Activated CD8-positive, alpha-beta memory T cell treated with anti-CD3 and anti-CD28 coated beads, Interleukin-2, amount 50 U/mL, for 48 hours (primary cell): ENCODE results near the gene TRPM2.

Source experiments
- DNase-seq: peaks from one replicate; pipeline ENCODE4 v3.0.0-alpha.2; 2020

TRPM2 gene

DNA sequence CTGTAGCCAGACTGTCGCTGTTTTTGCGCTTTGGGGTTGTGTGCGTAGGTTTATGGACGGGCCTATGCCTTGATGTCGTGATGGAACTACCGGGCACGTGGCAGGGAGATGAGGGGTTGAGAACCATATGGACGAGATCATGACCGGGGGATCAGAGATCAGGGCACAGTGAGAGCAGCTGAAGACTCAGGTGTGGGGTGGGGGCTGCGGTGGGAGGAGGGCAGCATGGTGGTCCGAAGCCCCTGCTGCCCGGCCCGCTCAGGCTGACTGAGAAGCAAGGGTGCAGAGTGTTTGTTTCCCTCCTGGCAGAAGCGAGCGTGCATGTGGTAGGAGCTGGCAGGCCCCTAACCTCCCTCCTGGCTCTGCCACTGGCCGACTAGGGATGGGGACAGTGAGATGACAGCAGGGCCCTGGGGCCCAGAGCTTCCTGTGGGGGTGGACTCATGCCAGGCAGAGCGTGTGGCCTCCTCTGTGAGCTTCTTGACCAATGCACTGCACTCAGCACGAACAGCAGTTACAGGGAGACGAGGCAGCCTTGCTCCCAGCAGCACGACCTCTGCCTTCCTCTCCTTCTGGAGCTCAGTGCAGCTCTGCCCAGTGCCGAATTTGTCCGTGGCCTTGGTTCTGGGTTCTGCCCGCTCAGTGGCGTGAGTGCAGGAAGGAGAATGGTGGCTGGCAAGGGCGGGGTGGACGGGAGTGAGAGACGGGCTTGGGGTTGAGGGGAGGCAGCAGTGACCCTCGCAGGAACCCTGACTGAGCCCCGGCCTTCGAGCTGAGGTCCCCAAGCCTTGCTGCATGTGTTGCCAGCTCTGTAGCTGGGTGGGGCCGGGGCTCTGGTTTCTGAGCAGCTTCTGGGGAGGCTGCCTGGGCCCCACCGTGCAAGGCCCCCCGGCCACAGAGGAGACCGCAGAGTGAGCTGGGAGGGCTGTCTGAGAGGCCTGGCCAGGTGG lies 79.7 kb downstream of the TRPM2 start:
- peak; percentile 22 for DNase-seq

DNA sequence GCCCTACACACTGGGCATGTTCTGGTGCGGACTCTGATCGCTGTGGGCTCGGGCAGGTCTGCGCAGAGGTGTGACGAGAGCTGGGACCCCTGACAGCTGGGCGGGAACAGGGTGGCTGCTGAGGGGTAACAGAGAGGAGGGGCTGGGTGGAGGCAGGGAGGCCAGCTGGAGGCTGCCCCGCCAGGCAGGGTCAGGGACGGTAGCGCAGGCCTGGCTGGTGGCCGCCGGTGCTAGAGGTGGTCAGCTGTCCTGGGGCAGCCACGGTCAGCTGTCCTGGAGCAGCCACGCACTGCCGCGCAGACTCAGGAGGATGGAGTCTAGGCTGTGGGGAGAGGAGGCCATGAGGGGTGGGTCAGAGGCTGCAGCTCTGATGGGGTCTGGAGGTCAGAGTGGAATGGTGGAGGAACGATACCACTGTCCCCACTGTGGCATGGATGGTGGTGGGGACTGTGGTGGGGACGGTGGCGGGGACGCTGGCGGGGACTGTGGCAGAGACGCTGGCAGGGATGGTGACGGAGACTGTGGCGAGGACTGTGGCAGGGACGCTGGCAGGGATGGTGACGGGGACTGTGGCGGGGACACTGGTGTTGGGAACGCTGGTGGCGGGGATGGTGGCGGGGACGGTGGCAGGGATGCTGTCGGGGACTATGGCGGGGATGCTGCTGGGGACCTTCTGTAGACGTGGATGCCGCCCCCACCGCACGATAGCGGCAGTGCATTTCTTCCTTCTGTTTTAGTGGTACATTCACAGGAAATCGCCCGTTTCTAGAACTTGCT lies 80.6 kb downstream of the TRPM2 start:
- DNase-seq: peak; percentile 39

DNA sequence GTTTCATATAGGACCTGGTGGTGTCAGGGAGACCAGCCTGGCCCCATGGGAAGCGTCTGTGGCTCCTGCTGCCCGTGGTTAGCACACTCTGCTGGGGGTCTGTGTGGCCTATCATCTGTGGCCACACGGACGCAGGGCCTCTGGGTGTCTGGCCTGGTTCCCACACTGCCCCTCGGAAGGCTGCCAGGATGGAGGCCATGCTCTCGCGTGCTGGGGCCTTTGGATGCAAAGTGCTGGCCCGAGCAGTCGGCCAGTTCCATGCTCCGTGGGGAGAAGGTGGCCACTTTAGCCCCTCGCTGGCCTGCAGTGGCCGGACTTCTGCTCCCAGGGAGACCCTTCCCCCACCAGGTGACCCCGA lies 81.1 kb downstream of the TRPM2 start:
- no peak for DNase-seq

- peak; percentile 46 for DNase-seq
Observed at GRCh38 chr21:44434936-44435635, 81.7 kb downstream of the TRPM2 start.

- DNase-seq: no peak
Observed at GRCh38 chr21:44436111-44436611, 82.7 kb downstream of the TRPM2 start.

DNA sequence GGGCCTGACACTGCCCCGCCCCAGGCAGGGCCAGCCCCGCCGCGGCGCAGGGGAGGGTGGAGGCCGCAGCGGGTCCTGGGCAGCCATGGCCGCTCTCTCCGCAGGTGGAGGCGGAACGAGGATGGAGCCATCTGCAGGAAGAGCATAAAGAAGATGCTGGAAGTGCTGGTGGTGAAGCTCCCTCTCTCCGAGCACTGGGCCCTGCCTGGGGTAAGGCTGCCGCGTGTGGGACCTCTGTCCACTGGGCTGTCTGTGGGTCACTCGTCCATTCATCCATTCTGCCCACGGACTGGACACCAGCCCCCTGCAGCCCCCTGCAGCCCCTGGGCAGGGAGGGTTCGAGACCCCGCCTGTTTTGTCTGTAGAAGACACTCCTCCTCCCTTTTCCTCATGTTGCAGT lies 83.5 kb downstream of the TRPM2 start:
- DNase-seq: no peak

DNA sequence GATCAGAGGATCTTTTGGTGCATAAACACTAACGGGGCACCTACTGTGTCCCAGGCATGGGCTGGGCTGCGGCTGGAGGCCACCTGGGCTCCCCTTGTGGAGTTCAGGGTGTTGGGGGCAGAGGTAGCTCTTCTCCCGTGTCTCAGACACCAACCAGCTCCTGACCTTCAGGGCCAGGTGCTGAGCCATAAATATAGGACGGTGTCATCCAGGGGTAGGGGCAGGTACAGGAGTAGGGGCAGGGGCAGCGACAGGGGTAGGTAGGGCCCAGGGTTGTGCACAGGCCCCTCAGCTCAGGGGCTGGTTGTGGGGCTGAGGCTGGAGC lies 83.9 kb downstream of the TRPM2 start:
- no peak for DNase-seq

GRCh38 chr21:44437696-44438431 lies 84.4 kb downstream of the TRPM2 start:
- DNase-seq: no peak

DNA sequence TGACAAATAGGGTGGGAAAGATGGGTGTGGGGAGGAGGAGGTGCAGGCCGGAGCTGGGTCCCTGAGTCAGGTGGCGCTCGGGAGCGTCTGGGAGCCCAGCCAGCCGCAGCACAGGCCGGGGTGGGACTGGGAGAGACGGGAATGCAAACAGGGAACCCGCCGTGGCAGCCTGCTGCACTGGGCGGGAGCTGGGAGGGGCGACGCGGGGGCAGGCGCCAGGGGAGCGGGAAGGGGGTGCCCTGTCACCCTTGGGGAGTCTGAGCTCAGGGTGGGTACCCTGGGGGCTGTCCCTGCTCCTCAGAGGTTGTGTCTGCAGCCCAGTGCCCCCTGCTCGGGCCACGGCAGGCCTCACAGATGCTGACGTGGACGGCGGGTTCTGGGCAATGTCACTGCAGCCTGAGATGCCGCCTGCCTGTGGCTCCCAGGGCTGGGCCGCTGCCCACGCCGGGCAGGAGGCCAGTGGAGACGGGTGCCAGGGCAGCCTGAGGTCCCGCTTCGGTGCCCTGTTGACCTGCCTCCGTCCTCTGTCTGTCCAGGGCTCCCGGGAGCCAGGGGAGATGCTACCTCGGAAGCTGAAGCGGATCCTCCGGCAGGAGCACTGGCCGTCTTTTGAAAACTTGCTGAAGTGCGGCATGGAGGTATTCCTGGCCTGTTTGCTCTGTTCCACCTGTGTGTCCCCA lies 85.2 kb downstream of the TRPM2 start:
- DNase-seq: no peak

DNA sequence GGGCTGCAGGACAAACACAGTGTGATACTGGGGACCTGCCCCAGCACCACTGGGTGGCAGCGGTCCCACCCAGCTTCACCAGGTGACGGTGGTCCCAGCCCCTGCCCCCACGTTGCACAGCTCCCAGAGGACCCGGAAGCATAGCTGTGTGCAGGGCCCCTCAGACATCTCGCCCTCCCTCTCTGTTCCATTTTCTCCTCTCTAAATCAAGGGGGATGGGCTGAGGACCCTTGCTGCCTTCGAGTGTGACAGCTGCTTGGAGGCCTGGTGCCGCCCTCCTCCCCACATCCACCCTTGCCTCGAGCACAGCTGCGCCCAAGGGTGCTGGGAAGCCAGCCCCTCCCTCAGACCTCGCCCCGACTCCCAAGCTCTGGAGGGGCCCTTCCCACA lies 85.8 kb downstream of the TRPM2 start:
- no peak for DNase-seq

- no peak for DNase-seq
Observed at GRCh38 chr21:44440241-44441040, 87.0 kb downstream of the TRPM2 start.

DNA sequence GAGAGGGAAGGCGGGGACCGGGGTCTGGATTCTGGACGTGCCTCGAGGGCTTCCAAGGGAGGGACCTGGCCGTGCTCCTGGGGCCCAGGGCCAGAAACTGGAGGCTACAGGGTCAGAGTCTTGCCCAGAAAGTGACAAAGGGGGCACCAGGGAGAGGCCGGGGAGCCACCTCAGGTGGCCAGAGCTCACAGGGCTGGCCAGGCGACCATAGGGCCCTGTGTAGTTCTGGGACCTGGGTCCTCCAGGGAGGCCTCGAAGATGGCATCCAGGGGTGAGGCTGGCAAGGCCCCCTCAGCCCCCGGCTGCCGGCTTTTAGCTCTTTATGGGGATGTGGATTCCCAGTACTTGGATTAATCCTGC lies 87.6 kb downstream of the TRPM2 start:
- DNase-seq: no peak

DNA sequence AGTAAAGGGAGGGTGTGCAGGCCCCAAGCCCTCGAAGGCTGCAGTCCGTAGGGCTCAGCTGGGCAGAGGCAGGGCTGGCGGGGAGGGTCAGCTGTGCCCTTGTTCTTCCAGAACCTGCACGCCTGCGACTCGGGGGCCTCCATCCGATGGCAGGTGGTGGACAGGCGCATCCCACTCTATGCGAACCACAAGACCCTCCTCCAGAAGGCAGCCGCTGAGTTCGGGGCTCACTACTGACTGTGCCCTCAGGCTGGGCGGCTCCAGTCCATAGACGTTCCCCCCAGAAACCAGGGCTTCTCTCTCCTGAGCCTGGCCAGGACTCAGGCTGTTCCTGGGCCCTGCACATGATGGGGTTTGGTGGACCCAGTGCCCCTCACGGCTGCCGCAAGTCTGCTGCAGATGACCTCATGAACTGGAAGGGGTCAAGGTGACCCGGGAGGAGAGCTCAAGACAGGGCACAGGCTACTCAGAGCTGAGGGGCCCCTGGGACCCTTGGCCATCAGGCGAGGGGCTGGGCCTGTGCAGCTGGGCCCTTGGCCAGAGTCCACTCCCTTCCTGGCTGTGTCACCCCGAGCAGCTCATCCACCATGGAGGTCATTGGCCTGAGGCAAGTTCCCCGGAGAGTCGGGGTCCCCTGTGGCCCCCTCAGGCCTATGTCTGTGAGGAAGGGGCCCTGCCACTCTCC lies 88.3 kb downstream of the TRPM2 start:
- DNase-seq: no peak

DNA sequence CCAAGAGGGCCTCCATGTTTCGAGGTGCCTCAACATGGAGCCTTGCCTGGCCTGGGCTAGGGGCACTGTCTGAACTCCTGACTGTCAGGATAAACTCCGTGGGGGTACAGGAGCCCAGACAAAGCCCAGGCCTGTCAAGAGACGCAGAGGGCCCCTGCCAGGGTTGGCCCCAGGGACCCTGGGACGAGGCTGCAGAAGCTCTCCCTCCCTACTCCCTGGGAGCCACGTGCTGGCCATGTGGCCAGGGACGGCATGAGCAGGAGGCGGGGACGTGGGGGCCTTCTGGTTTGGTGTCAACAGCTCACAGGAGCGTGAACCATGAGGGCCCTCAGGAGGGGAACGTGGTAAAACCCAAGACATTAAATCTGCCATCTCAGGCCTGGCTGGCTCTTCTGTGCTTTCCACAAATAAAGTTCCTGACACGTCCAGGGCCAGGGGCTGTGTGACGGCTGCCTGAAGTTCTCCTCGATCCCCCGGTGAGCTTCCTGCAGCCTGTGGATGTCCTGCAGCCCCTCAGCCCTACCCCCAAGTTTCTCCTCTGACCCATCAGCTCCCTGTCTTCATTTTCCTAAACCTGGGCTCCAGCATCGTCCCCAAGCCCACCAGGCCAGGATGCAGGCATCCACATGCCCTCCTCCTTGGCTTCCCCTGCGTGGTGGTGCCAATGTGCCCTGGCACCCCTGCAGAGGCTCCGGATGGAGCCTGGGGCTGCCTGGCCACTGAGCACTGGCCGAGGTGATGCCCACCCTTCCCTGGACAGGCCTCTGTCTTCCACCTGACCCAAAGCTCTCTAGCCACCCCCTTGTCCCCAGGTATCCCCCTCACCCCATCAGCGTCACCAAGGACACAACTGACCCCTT lies 89.1 kb downstream of the TRPM2 start:
- no peak for DNase-seq

DNA sequence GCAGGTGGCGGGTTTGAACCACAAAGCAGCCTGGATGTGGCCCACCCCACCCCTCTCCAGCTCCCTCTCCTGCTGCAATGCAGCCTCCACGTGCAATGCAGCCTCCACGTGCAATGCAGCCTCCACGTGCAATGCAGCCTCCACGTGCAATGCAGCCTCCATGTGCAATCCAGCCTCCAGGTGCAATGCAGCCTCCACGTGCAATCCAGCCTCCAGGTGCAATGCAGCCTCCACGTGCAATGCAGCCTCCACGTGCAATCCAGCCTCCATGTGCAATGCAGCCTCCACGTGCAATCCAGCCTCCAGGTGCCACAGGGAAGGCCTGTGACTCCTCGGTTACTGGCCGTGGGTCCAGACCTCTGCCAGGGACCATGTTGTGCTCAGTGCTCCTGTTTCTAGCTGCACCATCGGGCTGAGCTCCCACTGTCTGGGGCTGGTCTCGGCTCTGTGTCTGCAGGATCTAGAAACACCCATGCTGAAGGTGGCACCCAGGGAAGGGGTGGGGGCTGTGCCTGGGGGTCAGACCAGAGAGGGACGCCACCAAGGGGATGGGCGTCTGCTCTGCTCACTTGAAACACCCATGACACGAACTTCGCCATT lies 90.0 kb downstream of the TRPM2 start:
- DNase-seq: no peak

DNA sequence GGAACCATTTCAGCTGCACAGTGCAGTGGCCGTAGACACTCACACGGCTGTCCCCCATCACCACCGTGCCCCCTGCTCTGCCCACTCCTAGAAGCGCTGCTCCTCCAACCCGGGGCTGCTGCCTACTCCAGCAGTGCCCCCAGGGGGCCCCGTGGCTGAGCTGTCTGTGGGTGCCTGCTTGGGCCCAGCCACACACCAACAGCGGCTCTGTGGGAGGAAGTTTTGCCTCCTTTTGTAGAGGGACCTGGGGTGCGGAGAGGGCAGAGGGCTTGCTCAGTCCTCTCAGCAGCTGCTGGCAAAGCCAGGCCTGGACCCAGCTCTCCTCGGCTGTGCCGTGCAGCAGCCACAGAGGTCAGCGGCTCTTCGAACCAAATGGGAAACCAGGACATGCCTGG lies 90.5 kb downstream of the TRPM2 start:
- DNase-seq: no peak

- DNase-seq: no peak
Observed at GRCh38 chr21:44444286-44444931, 91.0 kb downstream of the TRPM2 start.

GRCh38 chr21:44445145-44445812 lies 91.9 kb downstream of the TRPM2 start:
- DNase-seq: no peak
